Transverse colon (tissue), 3 donors: ENCODE data around the gene CRADD.

ENCODE experiments used
- CTCF ChIP-seq, 5 experiments: fragments of 200-600 bp in 3 of 5; fragments of 450-650 bp in 2 of 5; sonication (generic) in 3 of 5; IDR thresholded peaks; 1 replicate in 2 of 5; 2 replicates in 3 of 5; pipeline ENCODE4 v1.5.1; 2016 to 2017; ENCODE audit warnings: antibody characterized with exemption in 5 of 5, inconsistent platforms in 3 of 5, mild to moderate bottlenecking in 2 of 5, moderate library complexity in 1 of 5
- POLR2A ChIP-seq: fragments of 450-650 bp; IDR thresholded peaks from one replicate; pipeline ENCODE4 v1.6.1; 2016; ENCODE audit warnings: antibody characterized with exemption, mild to moderate bottlenecking, moderate library complexity

DNA sequence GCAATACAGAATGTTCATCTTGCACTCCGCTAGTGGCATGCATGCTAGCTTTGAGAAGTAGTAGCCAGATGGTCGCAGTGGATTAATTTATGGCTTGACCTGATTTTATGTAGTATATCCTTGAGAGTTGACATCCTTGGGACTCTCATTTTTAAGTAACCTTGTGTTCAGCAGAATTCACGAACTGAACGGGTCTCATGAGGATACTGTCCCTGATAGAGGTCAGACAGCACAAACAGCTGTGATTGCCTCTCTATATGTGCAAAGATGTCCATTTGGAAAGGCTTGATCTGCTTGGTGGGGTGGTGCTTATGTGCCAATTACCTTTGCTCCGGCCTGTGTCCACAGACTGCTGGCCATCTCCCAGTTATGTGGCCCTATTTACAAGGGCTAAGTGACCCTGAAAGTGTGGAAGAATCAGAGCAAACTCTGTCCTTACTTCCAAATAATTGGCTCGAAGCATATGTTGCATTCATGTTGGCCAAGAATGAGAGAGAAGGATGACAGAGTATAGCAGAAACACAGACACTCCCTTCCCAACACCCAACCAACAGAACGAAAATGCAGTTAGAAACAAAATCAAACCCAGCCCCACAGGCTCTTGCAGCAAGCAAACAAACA, 167.1 kb downstream of the CRADD start:
- no peak for TF ChIP-seq CTCF (IDR thresholded peaks at IDR 0.05)
- TF ChIP-seq POLR2A: no peak
